Neural cell (in vitro differentiated cells): ENCODE measurements around the gene TEDC1. TPM values are rescaled to one million over a fixed set of nuclear protein-coding genes. Genes with fewer than 3 reads are reported as not detected.

Source experiments
- H2AFZ ChIP-seq: fragments of 200-600, 300-800 bp; sonication (generic), shearing (Covaris generic); 2 replicates; pipeline ENCODE4 v1.6.0; 2014; ENCODE audit warnings: low read depth, mild to moderate bottlenecking, antibody characterized with exemption, low read length, moderate library complexity
- H3F3A ChIP-seq: fragments of 200-600 bp; shearing (Covaris generic); 2 replicates; pipeline ENCODE4 v1.6.1; 2016; ENCODE audit warnings: mild to moderate bottlenecking, moderate library complexity, mixed read lengths, antibody characterized with exemption, low read length; ENCODE audit not compliant: insufficient read depth, poor library complexity, severe bottlenecking
- H3K27ac ChIP-seq: fragments of 200-600, 300-800 bp; sonication (generic), shearing (Covaris generic); 2 replicates; pipeline ENCODE4 v1.5.1; 2014; ENCODE audit warnings: mild to moderate bottlenecking, low read length, moderate library complexity
- H3K27me3 ChIP-seq: fragments of 300-800, 200-600 bp; sonication (generic), shearing (Covaris generic); 2 replicates; pipeline ENCODE4 v1.6.0; 2014; ENCODE audit warnings: mild to moderate bottlenecking, low read depth, low read length, moderate library complexity; ENCODE audit not compliant: insufficient read depth
- H3K36me3 ChIP-seq: fragments of 300-800, 200-600 bp; sonication (generic), shearing (Covaris generic); 2 replicates; pipeline ENCODE4 v1.5.1; 2014; ENCODE audit warnings: mild to moderate bottlenecking, antibody characterized with exemption, low read length, moderate library complexity; ENCODE audit not compliant: insufficient read depth
- H3K4me2 ChIP-seq: fragments of 300-800, 200-600 bp; sonication (generic), shearing (Covaris generic); 2 replicates; pipeline ENCODE4 v1.6.0; 2014; ENCODE audit warnings: mild to moderate bottlenecking, low read length
- H3K4me3 ChIP-seq: fragments of 300-800, 200-600 bp; sonication (generic), shearing (Covaris generic); 2 replicates; pipeline ENCODE4 v1.5.1; 2014; ENCODE audit warnings: mild to moderate bottlenecking, low read length, moderate library complexity
- H3K79me2 ChIP-seq: fragments of 200-600 bp; shearing (Covaris generic); replicated peaks from 2 replicates; pipeline ENCODE4 v1.6.0; 2014; ENCODE audit warnings: mild to moderate bottlenecking, low read length, moderate library complexity; ENCODE audit not compliant: insufficient read depth
- H3K9ac ChIP-seq: fragments of 300-800, 200-600 bp; sonication (generic), shearing (Covaris generic); 2 replicates; pipeline ENCODE4 v1.6.1; 2016; ENCODE audit warnings: mild to moderate bottlenecking, low read length, mixed read lengths
- H3K9me2 ChIP-seq: fragments of 200-600 bp; shearing (Covaris generic); 2 replicates; pipeline ENCODE4 v1.6.1; 2016; ENCODE audit warnings: mild to moderate bottlenecking, low read length, mixed read lengths; ENCODE audit not compliant: insufficient read depth
- H3K9me3 ChIP-seq: fragments of 200-600, 300-800 bp; sonication (generic), shearing (Covaris generic); 2 replicates; pipeline ENCODE4 v1.6.1; 2016; ENCODE audit warnings: mild to moderate bottlenecking, mixed run types, low read length, moderate library complexity, mixed read lengths
- H4K20me1 ChIP-seq: fragments of 200-600 bp; shearing (Covaris generic); 2 replicates; pipeline ENCODE4 v1.6.1; 2016; ENCODE audit warnings: mild to moderate bottlenecking, mixed run types; ENCODE audit not compliant: insufficient read depth
- CTCF ChIP-seq: fragments of 450-650 bp; IDR thresholded peaks from 2 replicates; pipeline ENCODE4 v1.5.1; 2014; ENCODE audit warnings: antibody characterized with exemption, mild to moderate bottlenecking, moderate library complexity; ENCODE audit not compliant: poor library complexity, severe bottlenecking
- EP300 ChIP-seq: fragments of 450-650 bp; conservative IDR thresholded peaks from 2 replicates; pipeline ENCODE4 v1.6.1; 2014; ENCODE audit warnings: antibody characterized with exemption, mild to moderate bottlenecking, moderate library complexity; ENCODE audit not compliant: poor library complexity, severe bottlenecking
- EZH2 ChIP-seq: fragments of 200-600, 300-800 bp; shearing (Covaris generic), sonication (generic); IDR thresholded peaks from 2 replicates; pipeline ENCODE4 v1.6.1; 2014; ENCODE audit warnings: antibody characterized with exemption, low read length, borderline replicate concordance, mild to moderate bottlenecking; ENCODE audit not compliant: insufficient read depth, poor library complexity, severe bottlenecking
- MXI1 ChIP-seq: fragments of 450-650 bp; conservative IDR thresholded peaks from 2 replicates; pipeline ENCODE4 v1.6.1; 2014; ENCODE audit warnings: antibody characterized with exemption, mild to moderate bottlenecking; ENCODE audit not compliant: poor library complexity, severe bottlenecking
- POLR2AphosphoS5 ChIP-seq: IDR thresholded peaks from 2 replicates; pipeline ENCODE4 v1.6.1; 2012
- RAD21 ChIP-seq: fragments of 450-650 bp; conservative IDR thresholded peaks from 2 replicates; pipeline ENCODE4 v1.6.1; 2014; ENCODE audit warnings: antibody characterized with exemption, mild to moderate bottlenecking, moderate library complexity
- SMC3 ChIP-seq: fragments of 450-650 bp; conservative IDR thresholded peaks from 2 replicates; pipeline ENCODE4 v1.6.1; 2014; ENCODE audit warnings: antibody characterized with exemption, mild to moderate bottlenecking, moderate library complexity; ENCODE audit not compliant: poor library complexity
- TAF1 ChIP-seq: IDR thresholded peaks from 2 replicates; pipeline ENCODE4 v1.6.1; 2012; ENCODE audit warnings: low read depth
- polyA plus RNA-seq: library from polyadenylated mRNA; depleted of rRNA; stranded (reverse); fragments of >200 nt; gene quantifications from 2 replicates; pipeline ENCODE4 v1.2.3, GENCODE V29; 2014
- TF ChIP-seq, protein P1 (sequence below): IDR thresholded peaks from 2 replicates; pipeline ENCODE4 v1.6.1; 2012; ENCODE audit warnings: borderline replicate concordance

The TEDC1 gene
- polyA plus RNA-seq, 1 donor from 2014 or later = 18.9 TPM

DNA sequence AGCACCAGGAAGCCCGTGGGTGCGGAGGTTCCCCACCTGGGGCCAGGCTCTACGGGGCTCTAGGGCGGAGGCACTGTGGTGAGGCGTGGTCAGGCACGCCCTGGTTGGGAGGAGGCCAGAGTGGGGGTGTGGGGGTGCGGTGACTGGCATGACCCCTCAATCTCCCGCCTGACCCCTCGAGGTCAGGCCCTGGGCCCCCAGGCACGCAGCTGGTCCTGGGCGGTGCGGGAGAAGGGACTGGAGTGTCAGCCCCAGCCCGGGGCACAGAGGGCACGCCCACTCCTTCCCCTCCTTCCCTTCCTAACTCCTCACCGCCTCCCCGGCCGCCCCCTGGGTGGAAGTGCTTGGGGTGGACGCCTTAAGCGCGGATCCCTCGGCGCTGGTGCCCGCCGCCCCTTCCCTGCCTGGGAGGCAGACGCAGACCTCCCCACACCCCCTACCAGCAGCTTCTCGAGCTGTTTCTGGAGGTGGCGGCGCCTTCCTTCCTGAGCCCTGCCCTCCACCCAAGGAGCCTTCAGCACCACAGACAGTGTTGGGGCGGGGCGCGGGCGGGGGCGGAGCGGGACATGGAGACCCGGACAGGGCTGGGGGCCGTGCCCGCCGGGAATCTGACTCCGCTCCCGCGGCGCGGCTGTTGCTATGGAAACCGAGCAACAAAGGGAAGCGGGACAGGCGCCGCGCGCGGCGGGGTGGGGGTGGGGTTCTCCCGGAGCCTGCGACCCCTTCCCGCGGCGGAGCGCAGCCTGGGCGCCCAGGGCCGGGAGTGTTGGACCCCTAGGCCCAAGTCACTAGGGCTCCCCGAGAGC is 17.2 kb upstream of the TEDC1 start:
- no peak for TF ChIP-seq POLR2AphosphoS5
- TF ChIP-seq EP300 = peak; percentile 72
- peak; percentile 73 for TF ChIP-seq MXI1
- H3K4me2 ChIP-seq = peak overlapping the region; percentile 78
- no peaks in the 10 kb centered on the region for H3F3A ChIP-seq
- peaks cover 28% of the 10 kb centered on the region for H3K79me2 ChIP-seq
- H2AFZ ChIP-seq = peak overlapping the region; percentile 56
- no peaks in the 10 kb centered on the region for H3K9me3 ChIP-seq
- peak overlapping the region; percentile 88 for H3K9ac ChIP-seq
- no peaks in the 10 kb centered on the region for H3K36me3 ChIP-seq
- no peaks in the 10 kb centered on the region for H4K20me1 ChIP-seq
- H3K27ac ChIP-seq = peak overlapping the region; percentile 91
- H3K4me3 ChIP-seq = peak overlapping the region; percentile 82
- no peaks in the 10 kb centered on the region for H3K9me2 ChIP-seq
- no peaks in the 10 kb centered on the region for H3K27me3 ChIP-seq

DNA sequence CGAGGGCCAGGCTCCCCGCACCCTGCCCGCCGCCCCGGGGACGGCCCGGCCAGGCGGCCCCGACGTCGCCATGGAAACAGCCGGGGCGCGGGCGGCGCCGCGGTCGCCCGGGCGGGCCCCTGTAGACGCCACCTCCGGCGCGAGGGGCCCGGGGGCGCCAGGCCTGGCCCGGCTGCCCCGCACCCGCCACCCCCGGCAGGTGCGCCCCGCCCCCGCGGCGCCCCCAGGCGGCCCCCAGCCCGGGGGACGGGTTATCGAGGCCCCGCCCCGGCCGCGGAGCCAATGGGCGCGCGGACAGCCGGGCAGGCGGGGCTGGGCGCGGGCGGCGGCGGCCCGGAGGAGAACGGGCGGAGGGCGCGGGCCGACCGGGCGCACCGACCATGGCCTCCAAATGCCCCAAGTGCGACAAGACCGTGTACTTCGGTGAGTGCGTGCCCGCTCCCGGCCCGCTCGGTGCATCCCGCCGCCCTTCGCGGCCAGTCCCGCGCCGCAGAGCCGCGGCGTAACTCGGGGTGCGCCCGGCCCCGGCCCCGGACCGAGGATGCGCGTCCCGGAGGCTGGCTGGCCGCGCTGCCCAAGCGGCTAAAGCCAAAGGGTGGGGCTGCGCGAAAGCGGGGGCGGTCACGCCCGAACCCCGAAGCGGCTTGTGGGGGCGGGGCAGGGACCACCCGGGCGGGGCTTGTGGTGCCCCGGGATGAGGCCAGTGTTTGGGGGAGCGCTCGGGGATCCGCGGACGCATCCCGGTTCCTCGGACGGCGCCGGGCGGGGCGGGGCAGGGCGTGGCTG is 16.4 kb upstream of the TEDC1 start, which contains the start of gene CRIP2:
Gene CRIP2 (plus strand): TSS at position 339 of the 786 bp plus-strand sequence. CDS start 42 bp downstream, at position 381.
- H2AFZ ChIP-seq = peak within 1 kb of the TSS; percentile 56
- no peaks in the 10 kb centered on the region for H3K27me3 ChIP-seq
- H3K9me3 ChIP-seq = no peaks in the 10 kb centered on the region
- TF ChIP-seq TAF1 (no peak), EZH2 (no peak), SMC3 (no peak), RAD21 (no peak), MXI1 (peak; percentile 36), POLR2AphosphoS5 (peak; percentile 72), EP300 (no peak), CTCF (no peak)
- TF ChIP-seq, protein P1, sequence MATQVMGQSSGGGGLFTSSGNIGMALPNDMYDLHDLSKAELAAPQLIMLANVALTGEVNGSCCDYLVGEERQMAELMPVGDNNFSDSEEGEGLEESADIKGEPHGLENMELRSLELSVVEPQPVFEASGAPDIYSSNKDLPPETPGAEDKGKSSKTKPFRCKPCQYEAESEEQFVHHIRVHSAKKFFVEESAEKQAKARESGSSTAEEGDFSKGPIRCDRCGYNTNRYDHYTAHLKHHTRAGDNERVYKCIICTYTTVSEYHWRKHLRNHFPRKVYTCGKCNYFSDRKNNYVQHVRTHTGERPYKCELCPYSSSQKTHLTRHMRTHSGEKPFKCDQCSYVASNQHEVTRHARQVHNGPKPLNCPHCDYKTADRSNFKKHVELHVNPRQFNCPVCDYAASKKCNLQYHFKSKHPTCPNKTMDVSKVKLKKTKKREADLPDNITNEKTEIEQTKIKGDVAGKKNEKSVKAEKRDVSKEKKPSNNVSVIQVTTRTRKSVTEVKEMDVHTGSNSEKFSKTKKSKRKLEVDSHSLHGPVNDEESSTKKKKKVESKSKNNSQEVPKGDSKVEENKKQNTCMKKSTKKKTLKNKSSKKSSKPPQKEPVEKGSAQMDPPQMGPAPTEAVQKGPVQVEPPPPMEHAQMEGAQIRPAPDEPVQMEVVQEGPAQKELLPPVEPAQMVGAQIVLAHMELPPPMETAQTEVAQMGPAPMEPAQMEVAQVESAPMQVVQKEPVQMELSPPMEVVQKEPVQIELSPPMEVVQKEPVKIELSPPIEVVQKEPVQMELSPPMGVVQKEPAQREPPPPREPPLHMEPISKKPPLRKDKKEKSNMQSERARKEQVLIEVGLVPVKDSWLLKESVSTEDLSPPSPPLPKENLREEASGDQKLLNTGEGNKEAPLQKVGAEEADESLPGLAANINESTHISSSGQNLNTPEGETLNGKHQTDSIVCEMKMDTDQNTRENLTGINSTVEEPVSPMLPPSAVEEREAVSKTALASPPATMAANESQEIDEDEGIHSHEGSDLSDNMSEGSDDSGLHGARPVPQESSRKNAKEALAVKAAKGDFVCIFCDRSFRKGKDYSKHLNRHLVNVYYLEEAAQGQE = no peak
- H3K4me3 ChIP-seq = peak within 1 kb of the TSS; percentile 96
- peak within 1 kb of the TSS; percentile 88 for H3K9ac ChIP-seq
- H4K20me1 ChIP-seq = no peaks in the 10 kb centered on the region
- no peaks in the 10 kb centered on the region for H3K9me2 ChIP-seq
- H3K79me2 ChIP-seq = peaks cover 28% of the 10 kb centered on the region
- no peaks in the 10 kb centered on the region for H3K36me3 ChIP-seq
- H3K4me2 ChIP-seq = peak within 1 kb of the TSS; percentile 82
- H3F3A ChIP-seq = no peaks in the 10 kb centered on the region
- peak within 1 kb of the TSS; percentile 91 for H3K27ac ChIP-seq
